Measurements from ENCODE around the gene ENG.
"Not testable (repeated sequence)": the region's sequence is repeated elsewhere in the genome, so short reads cannot be mapped to it uniquely, and the experiment has no call there.

Gene ENG

DNA sequence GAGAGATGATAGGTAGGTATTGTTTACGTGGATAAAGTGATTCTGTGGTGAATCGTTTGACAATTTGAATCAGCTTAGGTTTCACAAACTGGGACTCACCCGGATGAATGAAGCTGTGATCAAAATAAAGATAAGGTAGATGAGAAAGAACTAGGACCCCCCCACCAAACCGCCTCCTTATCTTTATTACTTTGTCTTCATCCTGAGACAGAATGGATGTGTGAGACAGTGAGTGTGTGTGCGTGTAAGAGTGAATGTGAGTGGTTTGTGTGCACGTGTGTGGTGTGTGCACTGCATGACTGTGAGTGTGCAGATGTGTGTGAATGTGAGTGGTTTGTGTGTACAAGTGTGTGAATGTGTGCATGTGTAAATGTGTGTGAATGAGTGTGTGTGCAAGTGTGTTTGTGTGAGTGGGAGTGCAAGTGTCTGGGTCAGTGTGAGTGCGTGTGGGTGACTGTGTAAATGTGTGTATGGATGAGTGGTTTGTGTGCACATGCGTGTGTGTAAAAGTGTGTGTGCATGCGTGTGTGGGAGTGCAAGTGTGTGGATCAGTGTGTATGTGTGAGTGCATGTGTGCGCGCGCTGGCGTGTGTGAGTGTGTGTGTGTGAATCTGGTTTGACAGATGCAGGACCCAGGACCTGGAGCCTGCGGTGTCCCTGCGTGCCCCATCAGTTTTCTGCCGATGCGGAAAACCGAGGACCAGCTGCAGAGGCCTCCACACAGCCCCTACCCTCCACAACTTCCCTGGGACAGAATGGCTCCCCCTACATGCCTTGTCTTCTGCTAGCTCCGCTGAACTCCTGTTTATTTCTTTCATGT lies 11.4 kb upstream of the ENG start:
- DNase-seq (ENCODE audit: low read depth, low spot score), result no peak

DNA sequence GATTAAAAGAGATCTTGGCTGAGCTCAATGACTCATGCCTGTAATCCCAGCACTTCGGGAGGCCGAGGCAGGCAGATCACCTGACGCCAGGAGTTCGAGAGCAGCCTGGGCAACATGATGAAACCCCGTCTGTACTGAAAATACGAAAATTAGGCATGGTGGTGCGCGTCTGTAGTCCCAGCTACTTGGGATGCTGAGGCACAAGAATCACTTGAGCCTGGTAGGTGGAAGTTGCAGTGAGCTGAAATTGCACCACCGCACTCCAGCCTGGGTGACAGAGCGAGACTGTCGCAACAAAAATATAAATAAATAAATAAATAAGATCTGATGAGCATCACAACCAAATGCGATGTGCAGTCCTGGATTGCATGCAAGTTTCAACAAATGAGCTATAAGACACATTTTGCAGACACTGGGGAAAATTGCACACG lies 8.7 kb upstream of the ENG start:
- DNase-seq (ENCODE audit: low read depth, low spot score), result no peak

DNA sequence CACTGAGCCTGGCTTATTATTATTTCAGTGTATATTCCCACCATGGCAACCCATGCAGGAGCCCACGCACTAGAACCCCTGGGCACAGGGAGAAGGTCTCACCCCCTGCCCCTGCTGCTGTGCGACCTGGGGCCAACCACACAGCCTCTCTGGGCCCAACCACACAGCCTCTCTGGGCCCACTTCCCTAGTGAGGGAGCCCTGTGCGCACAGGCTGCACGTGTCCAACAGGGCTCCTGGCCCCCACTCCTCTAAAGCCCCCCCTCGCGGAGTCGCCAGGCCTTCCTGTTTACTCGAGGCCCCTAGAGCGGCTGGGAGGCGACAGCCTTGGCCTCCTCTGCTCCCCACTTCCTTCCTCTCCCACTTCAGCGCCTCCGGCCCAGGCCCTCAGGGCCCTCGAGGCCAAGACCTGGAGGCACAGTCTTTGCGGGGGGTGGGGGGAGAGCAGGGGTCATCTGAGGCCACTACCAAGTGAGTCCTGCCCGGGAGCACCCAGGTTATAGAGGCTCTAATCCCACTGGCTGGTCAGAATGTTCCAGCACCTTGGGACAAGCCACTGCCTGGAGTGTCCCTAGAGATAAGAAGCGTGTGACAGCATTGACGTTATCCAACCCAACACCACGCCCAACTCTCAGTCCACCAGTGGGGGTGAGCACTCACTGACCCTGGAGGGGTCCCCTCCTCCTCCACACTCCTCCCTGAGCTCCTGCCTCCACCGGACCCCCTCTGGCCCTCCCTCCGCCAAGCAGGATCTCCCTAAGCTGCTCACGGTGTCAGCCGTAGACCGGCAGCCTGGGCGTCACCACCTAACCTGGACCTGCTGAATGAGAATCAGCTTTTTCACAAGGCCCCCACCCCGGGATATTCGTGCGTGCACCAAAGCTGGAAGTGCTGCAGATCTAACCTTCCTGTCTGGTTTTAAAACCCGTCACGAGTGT lies 7.9 kb upstream of the ENG start:
- no peak for DNase-seq (ENCODE audit: low read depth, low spot score)

DNA sequence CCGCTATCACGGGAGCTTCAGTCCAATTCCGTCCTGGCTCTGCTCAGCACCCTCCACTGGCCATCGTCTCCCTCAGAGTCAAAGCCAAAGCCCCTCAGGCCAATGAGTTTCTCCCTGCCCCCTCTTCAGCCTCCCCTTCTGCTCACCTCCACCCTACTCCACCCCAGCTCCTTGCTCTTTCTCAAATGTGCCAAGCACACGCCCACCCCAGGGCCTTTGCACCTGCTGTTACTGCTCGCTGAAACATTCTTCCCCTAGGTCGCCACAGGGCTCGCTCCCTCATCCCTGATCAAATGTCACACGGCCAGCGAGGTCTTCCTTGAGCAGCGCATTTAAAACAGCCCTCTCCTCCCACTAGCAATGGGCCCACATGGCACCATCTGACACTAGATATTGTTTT lies 6.3 kb upstream of the ENG start:
- DNase-seq (ENCODE audit: low read depth, low spot score), result no peak

DNA sequence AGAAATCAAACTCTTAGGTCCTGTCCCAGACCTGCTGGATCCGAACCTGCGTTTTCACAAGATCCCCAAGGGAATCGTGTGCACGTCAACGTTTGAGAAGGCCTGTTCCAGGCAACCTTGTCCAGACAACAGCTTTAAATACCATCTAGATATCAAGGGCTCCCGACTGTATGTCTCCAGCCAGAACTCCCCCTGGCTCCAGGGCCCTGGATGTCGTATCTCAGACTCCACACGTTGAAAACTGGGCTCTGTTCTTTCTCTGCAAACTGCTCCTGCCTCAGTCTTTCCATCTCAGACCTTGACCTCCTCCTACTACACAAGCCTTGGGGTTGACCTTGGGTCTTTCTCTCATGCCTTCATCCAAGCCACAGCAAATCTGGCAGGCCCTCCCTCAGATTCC lies 5.8 kb upstream of the ENG start:
- no peak for DNase-seq (ENCODE audit: low read depth, low spot score)

DNA sequence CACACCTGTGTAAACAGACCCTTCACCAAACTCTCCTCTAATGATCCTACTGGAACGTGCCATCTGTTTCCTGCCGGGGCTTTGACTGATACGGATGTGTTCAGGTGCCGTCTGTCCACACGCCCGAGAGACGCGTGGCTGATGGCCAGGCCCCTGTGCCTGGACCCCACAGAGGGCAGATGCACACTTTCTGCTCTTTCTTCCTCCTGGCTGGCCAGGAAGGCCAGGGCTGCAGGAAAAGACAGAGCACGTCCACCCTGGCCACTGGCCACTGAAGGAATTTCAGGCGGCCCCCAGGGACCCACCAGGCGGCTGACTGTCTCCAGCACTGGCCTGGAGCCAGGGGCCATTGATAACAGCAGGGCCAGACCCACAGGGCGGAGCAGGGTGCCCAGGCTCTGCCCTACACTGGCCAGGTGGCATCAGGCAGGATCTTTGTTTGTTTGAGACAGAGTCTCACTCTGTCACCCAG lies 3.6 kb upstream of the ENG start:
- DNase-seq (ENCODE audit: low read depth, low spot score), result no peak

DNA sequence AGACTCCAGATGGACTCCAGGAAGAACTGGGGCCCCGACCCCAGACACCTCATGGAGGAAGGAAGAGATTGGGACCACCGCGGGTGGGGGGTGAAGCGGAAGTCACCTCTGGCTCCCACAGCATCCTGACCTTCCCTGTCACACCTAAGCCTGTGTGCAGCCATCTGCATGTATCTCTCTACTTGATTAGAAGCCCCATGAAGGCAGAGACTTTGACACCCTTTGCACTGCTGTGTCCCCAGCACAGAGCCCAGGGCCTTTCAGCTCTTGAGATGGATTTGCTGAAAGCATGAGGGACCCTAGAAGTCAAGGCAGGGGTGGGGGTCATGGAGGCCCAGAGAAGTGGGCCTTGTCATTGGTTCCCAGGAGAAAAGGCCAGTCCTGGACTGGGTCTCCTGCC lies 2.8 kb upstream of the ENG start:
- no peak for DNase-seq (ENCODE audit: low read depth, low spot score)

DNA sequence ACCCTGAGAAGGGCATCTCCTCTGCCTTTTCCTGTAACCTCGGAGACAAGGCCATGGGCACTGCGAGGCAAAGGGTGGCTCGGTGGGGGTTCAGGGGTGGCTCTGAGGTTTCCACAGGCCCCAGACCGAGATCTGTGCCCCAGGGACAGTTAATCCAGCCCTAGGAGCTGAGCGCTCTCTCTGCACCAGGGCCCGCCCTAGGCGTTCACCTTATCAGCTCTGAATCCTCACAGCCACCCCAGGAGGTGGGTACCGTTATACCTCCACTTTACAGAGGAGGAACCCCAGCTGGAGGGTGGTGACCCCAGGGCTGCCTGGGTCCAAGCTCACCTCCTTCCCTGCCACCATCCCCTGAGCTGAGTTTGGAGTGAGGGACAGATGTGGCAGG lies 2.3 kb upstream of the ENG start:
- no peak for DNase-seq (ENCODE audit: low read depth, low spot score)

DNA sequence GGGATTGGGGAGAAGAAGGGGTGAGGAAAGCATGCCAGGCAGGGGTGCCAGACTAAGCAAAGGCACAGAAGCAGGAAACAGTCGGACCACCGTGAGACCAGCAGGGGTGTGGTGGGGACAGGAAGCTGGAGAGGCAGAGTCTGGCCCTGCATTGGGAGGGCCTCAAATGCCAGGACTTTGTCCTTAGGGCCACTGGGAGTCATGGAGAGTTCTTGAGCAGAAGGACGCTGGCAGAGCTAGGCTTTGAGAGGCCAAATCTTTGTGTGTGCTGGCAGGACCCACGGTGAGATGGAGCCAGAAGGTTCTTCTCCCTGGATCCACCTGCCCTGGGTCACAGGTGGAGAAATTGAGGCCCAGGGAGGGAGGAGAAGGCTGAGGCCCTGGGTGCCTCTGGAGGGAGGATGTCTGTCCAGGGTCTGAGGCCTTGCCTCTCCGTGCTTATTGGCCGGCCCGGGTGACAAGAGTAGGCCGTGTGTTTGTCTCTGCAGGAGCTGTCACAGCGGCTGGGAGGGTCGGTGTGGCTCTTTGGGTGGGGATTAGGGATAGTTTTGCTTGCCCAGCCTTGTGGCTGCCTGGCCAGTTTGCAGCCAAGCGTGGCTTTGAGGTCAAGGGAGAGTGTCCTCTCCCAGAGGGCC lies 1.8 kb upstream of the ENG start:
- DNase-seq (ENCODE audit: low read depth, low spot score), result no peak

DNA sequence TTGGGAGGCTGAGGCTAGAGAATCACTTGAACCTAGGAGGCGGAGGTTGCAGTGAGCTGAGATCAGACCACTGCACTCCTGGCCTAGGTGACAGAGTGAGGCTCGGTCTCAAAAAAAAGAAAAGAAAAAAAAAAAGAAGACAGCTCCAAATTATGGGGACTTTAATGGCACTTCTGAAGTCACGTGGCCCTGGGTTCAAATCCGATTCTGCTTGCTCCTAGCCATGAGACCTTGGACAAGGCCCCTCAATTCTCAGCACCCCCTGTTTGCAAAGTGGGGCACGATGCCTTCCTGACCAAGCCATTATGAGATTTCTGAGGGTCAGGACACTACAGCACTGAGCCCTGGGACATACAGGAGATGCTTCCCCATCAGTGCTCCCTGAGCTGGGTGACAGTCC lies 1.1 kb upstream of the ENG start:
- no peak for DNase-seq (ENCODE audit: low read depth, low spot score)

DNA sequence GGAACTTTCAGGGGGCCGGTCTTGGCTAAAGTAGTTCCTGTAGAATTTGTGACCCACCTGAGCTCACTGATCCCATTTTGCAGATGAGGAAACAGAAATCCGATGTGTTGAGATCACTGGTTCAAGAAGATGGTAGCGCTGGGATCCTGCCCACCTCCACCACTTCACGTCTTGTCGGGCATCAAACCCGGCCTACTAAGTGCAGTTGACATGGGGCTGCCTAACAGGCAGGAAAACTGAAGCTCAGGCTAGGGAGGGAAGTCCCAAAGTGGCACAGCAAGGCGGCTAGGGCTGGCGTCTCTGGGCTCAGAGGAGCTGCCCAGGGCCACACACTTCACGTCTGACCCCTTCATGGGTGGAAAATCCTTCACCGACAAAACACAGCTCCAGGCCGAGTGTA lies 502 bp upstream of the ENG start:
- no peak for DNase-seq (ENCODE audit: low read depth, low spot score)

DNA sequence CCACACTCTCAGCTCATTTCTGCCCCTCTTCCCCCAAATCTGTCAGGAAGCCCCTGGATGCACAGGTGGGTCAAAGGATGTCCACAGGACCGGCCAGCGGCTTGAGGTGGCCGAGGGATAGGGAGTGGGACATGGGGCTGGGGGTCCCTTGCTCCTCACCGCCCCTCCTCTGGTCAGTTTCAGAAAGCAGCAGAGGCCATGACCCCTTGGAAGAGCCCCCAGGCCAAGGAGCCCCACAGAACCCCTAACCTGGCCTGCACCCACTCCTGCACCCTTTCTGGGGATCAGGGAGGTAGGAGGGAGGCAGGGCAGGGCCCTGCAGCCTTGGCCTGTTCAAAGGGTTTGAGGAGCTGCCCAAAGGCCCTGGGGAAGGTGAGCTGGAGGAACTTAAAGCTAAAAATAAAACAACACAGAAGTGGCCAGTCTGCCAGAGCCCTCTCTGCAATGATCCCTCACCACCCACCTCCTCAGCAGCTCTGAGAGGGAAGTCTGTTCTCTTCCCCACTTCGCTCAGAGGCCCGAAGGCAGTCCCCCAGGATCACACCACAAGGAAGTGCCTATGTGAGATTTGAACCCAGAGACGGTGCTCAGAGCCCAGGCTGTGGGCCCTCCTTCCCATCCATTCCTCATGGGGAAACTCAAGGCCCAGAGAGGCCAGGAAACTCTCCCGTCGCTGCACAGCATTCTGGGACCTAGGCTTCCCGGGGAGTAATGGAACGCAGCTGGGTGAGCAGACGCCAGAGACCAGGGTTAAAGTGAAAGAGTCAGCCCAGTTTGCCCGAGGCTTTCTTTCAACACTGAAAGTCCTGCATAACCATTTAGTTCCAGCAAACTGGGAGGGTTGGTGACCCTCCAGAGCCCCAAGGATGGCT lies 910 bp downstream of the ENG start:
- no peak for DNase-seq (ENCODE audit: low read depth, low spot score)

DNA sequence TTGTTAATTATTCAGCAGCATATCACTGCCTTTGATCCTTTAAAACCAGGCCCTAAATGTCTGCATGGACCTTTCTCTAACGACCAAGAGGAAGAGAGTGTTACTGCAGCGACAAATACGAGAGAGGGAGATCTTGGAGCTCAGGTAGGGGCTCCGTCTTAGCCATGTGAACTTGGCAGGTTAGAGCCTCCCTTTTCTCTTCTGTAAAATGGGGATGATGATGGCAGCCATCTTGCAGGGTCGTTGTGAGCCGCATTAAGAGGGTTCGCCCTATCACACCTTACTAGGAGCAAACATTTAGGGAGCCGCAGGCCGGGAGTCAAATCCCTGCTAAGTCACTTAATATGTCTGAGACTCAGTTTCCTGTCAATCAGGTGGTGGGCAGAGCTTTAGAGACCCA lies 1.6 kb downstream of the ENG start:
- DNase-seq (ENCODE audit: low read depth, low spot score), result no peak

DNA sequence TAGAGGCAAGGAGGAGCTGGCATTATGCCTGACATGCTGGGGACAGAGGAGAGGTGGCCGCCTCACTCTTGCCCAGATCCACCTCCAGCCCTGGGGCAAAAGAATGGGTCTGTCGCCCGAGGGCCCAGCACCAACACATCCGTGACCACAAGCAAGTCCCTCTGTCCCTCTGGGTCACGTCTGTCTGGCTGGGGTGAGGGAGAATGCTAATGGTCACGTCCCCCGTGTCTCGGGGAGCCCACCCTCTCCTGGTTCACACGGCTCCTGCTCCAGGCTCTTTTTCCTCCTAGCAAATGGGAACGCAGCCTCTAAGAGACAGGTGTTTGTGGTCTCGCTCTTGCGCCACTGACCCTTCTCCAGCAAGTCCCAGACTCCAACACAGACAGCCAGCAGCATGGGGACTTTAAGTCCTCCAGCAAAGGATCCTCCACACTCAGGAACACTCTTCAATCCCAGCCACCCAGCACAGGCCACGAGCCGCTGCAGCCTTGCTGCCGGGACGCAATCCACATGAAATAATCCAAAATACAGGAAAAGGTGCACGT lies 4.1 kb downstream of the ENG start:
- no peak for DNase-seq (ENCODE audit: low read depth, low spot score)

DNA sequence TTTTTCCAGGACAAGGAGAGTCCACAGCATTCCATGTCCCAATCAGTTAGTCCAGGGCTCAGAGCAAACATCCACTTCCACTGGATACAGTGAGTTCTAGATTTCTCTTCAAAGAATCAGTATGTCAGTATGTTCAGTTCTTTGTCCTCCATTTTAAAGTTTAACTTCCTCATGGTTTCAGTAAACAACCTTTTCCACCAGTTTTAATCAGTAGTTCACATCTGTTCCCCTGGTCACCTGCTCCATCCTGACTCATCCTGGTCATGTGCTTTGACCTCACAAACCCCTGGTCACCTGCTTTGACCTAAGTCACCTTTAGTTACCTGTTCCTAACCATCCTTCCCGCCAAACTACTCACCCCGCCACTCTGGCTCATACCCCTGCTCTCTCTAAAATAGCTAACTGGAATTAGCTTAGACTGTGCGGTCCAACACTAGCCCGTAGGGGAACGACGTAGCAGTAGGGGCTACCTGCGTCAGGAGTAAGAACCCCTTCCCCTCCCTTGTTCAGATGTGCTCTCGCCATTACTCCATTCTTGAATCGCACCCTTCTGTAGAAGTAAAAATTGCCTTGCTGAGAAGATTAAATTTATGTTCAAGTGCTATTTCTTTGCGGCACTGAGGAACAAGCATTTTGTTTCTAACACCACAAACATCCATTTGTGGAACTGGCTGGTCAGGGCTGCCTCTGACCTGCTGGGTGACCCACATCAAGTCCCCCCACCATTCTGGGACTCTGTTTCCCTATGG lies 5.5 kb downstream of the ENG start:
- no peak for DNase-seq (ENCODE audit: low read depth, low spot score)

DNA sequence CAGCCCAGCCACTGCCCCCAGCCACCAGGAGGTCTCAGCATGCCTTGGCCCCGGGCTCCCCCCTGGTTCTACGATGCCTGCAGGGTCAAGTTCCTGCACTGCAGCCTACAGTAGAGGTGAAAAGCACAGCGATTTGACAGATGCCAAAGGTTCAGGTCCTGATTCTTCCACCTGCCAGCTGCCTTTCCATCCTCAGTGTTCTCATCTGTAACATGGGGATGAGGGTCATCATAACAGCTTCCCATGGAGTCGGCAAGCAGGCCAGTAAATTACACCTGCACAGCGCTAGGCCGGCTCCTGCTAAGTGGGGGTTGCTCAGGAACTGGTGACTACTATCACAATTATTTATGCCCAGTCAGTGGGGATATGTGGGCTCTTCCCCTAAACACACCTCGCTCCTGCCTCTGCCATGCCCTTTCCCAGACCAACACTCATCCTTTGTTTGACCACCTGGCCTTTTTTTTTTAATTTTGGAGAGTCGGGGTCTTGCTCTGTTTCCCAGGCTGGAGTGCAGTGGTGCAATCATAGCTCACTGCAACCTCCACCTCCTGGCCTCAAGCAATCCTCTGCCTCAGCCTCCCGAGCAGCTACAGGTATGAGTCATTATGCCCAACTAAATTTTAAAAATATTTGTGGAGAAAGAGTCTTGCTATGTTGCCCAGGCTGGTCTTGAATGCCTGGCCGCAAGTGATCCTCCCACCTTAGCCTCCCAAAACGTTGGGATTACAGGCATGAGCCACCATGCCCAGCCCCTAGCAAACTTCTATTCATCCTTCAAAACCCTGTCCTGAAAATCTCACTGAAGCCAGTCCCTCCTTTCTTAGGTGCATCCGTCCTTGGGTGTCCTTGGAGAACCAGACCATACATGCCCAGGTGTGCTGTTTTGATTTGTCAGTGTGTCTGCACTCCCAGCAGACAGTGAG lies 6.4 kb downstream of the ENG start:
- no peak for DNase-seq (ENCODE audit: low read depth, low spot score)

DNA sequence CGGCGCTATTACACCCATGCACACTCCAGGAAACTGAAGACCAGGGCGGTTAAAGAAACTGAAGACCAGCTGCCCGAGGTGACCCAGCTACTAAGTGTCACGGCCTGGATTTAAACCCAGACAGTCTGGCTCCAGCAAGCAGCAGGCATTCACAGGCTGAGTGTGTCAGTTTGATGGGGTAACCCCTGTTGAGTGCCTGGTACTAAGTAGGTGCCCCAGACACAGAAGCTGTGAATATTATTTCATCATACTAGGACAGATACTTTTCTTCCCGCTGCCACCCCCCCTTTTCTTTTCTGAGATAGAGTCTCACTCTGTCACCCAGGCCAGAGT lies 7.3 kb downstream of the ENG start:
- DNase-seq (ENCODE audit: low read depth, low spot score), result no peak

DNA sequence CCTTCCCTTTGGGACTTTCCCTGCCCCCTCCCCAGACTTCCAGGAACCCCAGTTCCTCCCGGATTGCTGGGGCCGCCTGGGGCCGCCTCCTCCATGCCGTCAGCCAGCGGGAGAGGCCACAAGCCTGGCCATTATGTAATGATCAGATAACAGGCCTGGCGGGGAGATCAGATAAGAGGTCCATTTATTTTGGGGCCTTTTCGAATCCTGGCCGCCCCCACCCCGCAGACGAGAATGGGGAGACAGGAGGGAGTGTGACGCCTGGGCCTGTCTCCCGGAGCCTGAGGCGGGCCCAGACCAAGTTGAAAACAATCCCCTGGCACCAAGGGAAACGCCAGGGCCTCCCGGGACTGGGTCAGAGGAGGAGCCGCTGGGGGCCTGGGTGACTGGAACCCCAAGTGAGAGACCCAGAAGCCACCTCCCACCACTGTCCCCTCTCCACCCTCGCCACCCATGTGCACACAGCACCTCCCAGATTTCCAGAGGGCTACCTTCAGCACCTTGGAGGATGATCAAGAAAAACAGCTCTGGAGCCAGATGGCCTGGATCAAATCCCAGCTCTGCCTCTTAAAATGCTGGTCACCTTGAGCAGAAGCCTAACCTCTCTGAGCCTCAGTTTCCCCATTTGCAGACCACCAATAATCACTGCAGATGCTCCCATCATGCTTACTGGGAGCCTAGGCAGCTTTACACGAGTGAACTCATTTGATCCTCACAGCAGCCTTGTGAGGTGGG lies 7.8 kb downstream of the ENG start:
- no peak for DNase-seq (ENCODE audit: low read depth, low spot score)

DNA sequence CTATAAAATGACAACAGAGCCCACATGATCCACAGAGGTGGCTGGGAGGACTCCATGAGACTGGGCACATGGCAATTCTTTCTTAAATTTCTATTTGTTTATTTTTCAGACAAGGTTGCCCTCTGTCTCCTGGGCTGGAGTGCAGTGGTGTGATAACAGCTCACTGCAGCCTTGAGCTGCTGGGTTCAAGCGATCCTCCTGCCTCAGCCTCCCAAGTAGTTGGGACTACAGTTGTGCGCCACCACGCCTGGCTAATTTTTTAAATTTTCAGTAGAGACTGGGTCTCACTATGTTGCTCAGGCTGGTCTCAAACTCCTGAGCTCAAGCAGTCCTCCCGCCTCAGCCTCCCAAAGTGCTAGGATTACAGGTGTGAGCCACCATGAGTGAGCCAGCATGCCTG lies 8.8 kb downstream of the ENG start:
- not testable (repeated sequence) for DNase-seq (ENCODE audit: low read depth, low spot score)

Data from ELF-1 (cell line).